OCI-LY1 (cell line): Measurements from ENCODE around the gene SLC2A11.

Experiments used
- H2AFZ ChIP-seq: fragments of 200-600 bp; sonication (generic), shearing (Covaris generic); 2 replicates; pipeline ENCODE4 v1.6.0; 2014; ENCODE audit warnings: antibody characterized with exemption, mild to moderate bottlenecking, low read length
- H3F3A ChIP-seq: fragments of 200-600 bp; sonication (generic), shearing (Covaris generic); 2 replicates; pipeline ENCODE4 v1.6.0; 2014; ENCODE audit warnings: mild to moderate bottlenecking, antibody characterized with exemption, low read length, moderate library complexity; ENCODE audit not compliant: insufficient read depth
- H3K27ac ChIP-seq: fragments of 200-600 bp; sonication (generic); 2 replicates; pipeline ENCODE4 v1.5.1; 2014; ENCODE audit warnings: low read length, mixed run types, mild to moderate bottlenecking, low read depth; ENCODE audit not compliant: poor library complexity, severe bottlenecking
- H3K27me3 ChIP-seq: fragments of 200-600 bp; sonication (generic); 2 replicates; pipeline ENCODE4 v1.6.0; 2014; ENCODE audit warnings: antibody characterized with exemption, mild to moderate bottlenecking, low read length, moderate library complexity; ENCODE audit not compliant: insufficient read depth
- H3K36me3 ChIP-seq: fragments of 200-600 bp; sonication (generic); 2 replicates; pipeline ENCODE4 v1.6.1; 2014; ENCODE audit warnings: mild to moderate bottlenecking, antibody characterized with exemption, low read length, moderate library complexity, mixed read lengths; ENCODE audit not compliant: insufficient read depth
- H3K4me1 ChIP-seq: fragments of 200-600 bp; sonication (generic); 2 replicates; pipeline ENCODE4 v1.5.1; 2014; ENCODE audit warnings: mild to moderate bottlenecking, low read length, moderate library complexity; ENCODE audit not compliant: insufficient read depth, severe bottlenecking
- H3K4me2 ChIP-seq: fragments of 200-600 bp; sonication (generic), shearing (Covaris generic); 2 replicates; pipeline ENCODE4 v1.6.1; 2014; ENCODE audit warnings: low read length
- H3K4me3 ChIP-seq: fragments of 200-600 bp; sonication (generic); 2 replicates; pipeline ENCODE4 v1.5.1; 2014; ENCODE audit warnings: low read length, low read depth, mild to moderate bottlenecking, mixed read lengths; ENCODE audit not compliant: poor library complexity, severe bottlenecking
- H3K79me2 ChIP-seq: fragments of 200-600 bp; shearing (Covaris generic); 2 replicates; pipeline ENCODE4 v1.6.1; 2016; ENCODE audit warnings: mixed run types, low read length, mixed read lengths; ENCODE audit not compliant: insufficient read depth
- H3K9ac ChIP-seq: fragments of 200-600 bp; sonication (generic), shearing (Covaris generic); 2 replicates; pipeline ENCODE4 v1.6.1; 2014; ENCODE audit warnings: mild to moderate bottlenecking, low read length, mixed read lengths
- H3K9me2 ChIP-seq: fragments of 200-600 bp; sonication (generic), shearing (Covaris generic); 2 replicates; pipeline ENCODE4 v1.6.1; 2014; ENCODE audit warnings: low read depth, mild to moderate bottlenecking, low read length, mixed read lengths
- H3K9me3 ChIP-seq: fragments of 200-600 bp; shearing (Covaris generic); 2 replicates; pipeline ENCODE4 v1.6.1; 2014; ENCODE audit warnings: low read length, mixed read lengths
- H4K20me1 ChIP-seq: fragments of 200-600 bp; sonication (generic), shearing (Covaris generic); 2 replicates; pipeline ENCODE4 v1.6.0; 2016; ENCODE audit warnings: mild to moderate bottlenecking, low read length; ENCODE audit not compliant: insufficient read depth
- EZH2 ChIP-seq: fragments of 200-600 bp; sonication (generic), shearing (Covaris generic); IDR thresholded peaks from 2 replicates; pipeline ENCODE4 v1.8.0; 2017; ENCODE audit warnings: borderline replicate concordance, mixed run types, mild to moderate bottlenecking, antibody characterized with exemption, low read length, moderate library complexity, mixed read lengths
- TF ChIP-seq, protein P1 (sequence below): fragments of 200-600 bp; sonication (generic), shearing (Covaris generic); IDR thresholded peaks from 2 replicates; pipeline ENCODE4 v1.5.1; 2017; ENCODE audit warnings: mild to moderate bottlenecking, antibody characterized with exemption, low read length, moderate library complexity, mixed read lengths

Gene SLC2A11

DNA sequence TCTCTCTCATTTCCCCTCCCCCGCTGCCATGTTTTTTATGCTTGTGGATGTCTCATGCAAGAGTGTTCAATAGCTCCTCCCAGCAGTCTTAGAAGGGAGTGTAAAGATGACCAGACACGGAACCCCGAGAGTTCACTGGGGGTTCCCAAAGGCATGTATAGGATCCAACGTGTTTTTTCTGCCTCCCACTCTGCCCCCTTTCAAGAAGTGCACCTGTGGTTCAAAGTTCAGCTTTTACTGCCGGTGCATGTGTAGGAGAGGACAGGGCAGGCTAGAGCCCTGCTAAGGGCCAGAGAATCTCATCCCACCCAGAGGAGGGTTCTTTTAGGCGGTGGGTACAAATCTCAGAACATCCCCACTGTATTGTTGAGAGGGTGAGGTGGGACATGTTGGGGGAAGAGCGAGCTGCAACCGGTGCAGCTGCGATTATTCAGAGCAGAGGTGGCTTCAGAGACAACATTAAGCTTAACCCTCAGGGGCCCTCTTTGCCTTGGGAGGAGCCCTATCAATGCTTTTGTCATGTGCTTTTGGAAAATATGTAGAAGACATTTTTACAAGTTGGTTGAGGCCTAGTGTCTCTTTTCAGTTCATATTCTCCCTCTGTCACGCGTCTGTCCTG is 51.0 kb downstream of the SLC2A11 start:
- Histone ChIP-seq H3K9ac (no peak overlapping the region), H3K79me2 (no peaks in the 10 kb centered on the region), H3F3A (no peaks in the 10 kb centered on the region), H3K9me3 (no peaks in the 10 kb centered on the region), H3K4me3 (no peak overlapping the region), H3K4me2 (no peak overlapping the region), H3K4me1 (peaks cover 27% of the 10 kb centered on the region), H3K9me2 (no peaks in the 10 kb centered on the region), H2AFZ (no peak overlapping the region), H3K27ac (no peak overlapping the region), H3K36me3 (no peaks in the 10 kb centered on the region; the same call in 1 of the 2 replicates), H3K27me3 (no peaks in the 10 kb centered on the region), H4K20me1 (no peaks in the 10 kb centered on the region)
- TF ChIP-seq, protein P1, sequence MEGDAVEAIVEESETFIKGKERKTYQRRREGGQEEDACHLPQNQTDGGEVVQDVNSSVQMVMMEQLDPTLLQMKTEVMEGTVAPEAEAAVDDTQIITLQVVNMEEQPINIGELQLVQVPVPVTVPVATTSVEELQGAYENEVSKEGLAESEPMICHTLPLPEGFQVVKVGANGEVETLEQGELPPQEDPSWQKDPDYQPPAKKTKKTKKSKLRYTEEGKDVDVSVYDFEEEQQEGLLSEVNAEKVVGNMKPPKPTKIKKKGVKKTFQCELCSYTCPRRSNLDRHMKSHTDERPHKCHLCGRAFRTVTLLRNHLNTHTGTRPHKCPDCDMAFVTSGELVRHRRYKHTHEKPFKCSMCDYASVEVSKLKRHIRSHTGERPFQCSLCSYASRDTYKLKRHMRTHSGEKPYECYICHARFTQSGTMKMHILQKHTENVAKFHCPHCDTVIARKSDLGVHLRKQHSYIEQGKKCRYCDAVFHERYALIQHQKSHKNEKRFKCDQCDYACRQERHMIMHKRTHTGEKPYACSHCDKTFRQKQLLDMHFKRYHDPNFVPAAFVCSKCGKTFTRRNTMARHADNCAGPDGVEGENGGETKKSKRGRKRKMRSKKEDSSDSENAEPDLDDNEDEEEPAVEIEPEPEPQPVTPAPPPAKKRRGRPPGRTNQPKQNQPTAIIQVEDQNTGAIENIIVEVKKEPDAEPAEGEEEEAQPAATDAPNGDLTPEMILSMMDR: no peak
- TF ChIP-seq EZH2: no peak

DNA sequence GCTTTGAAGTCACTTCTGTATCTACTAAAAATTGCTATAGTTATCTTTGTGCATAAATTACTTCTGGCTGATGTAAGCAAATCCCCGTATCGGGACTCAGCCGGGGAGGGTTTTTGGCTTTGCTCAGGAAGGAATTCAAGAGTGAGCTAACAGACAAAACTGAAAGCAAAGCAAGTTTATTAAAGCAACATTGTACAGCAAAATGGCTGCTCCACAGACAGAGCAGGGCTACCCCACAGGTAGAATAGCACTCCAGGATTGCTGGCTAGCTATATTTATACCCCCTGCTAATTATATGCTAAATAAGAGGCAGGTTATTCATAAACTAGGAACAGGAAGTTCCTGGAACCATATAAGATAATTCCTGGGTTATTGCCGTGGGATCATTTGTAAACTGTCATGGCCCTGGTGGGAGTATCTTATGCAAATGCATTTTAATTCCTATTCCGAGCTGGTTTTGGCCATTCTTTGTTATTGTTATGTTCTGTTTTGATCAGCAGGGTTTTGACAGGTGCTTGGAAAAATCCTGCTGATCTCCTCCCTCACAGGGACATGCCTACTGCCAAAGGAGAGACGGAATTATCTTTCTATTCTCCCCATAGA is 51.7 kb downstream of the SLC2A11 start:
- no peak overlapping the region for H2AFZ ChIP-seq
- no peaks in the 10 kb centered on the region for H3K9me3 ChIP-seq
- no peak for TF ChIP-seq EZH2
- TF ChIP-seq, protein P1: no peak
- no peak overlapping the region for H3K4me3 ChIP-seq
- H3F3A ChIP-seq: peaks cover 3% of the 10 kb centered on the region; the same call in 1 of the 2 replicates
- no peak overlapping the region for H3K4me2 ChIP-seq
- H3K9me2 ChIP-seq: no peaks in the 10 kb centered on the region
- no peak overlapping the region for H3K9ac ChIP-seq
- no peak overlapping the region for H3K27ac ChIP-seq
- H3K79me2 ChIP-seq: no peaks in the 10 kb centered on the region
- no peaks in the 10 kb centered on the region for H3K27me3 ChIP-seq
- no peaks in the 10 kb centered on the region; the same call in 1 of the 2 replicates for H3K36me3 ChIP-seq
- H4K20me1 ChIP-seq: no peaks in the 10 kb centered on the region
- peaks cover 31% of the 10 kb centered on the region for H3K4me1 ChIP-seq

DNA sequence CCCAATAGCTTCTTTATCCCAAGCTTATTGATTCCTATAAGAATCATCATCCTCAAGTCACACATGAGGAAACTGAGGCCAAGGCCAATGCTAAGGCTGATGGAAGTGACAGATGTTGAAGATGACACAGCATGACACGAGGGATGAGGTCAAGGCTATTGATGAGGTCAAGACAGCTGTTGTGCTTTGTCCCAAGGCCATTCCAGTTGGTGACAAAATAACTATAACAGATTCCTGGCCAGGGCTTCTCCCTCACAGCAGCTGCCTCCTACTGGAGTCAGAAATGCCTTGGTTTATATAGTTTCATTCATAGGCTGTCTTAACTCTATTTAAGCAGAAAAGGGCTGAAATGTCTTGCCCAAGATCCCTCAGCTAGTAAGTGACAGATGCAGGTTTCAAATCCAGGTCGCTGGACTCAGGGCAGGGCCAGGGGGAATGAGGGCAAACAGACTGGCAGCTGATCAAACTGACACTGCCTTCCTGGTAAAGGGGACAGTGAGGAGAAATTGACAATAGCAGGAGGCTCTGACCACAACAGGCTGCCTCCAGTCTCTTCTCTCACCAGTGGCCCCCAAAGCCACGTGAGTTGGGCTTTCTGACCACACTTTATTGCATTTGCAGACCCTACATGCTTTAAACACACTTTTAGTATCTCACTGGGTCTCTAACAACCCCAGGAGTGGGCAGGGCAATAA is 53.0 kb downstream of the SLC2A11 start:
- H3K27me3 ChIP-seq: no peaks in the 10 kb centered on the region
- H3K9me2 ChIP-seq: no peaks in the 10 kb centered on the region
- H3K27ac ChIP-seq: peak overlapping the region; percentile 86
- no peaks in the 10 kb centered on the region for H3K36me3 ChIP-seq
- no peak overlapping the region for H3K9ac ChIP-seq
- peaks cover 5% of the 10 kb centered on the region; the same call in 1 of the 2 replicates for H3F3A ChIP-seq
- no peak overlapping the region for H3K4me2 ChIP-seq
- H3K9me3 ChIP-seq: no peaks in the 10 kb centered on the region
- H3K4me3 ChIP-seq: no peak overlapping the region
- H2AFZ ChIP-seq: no peak overlapping the region
- no peaks in the 10 kb centered on the region for H4K20me1 ChIP-seq
- peaks cover 35% of the 10 kb centered on the region for H3K4me1 ChIP-seq
- no peaks in the 10 kb centered on the region for H3K79me2 ChIP-seq
- no peak for TF ChIP-seq EZH2
- TF ChIP-seq, protein P1: no peak
